Measurements from ENCODE around the gene FA2H. TPM values are rescaled to one million over a fixed set of nuclear protein-coding genes. Genes with fewer than 3 reads are reported as not detected.

The FA2H gene
- polyA plus RNA-seq, 2 of the 4 experiments (the other 2 are of a cell fraction) = 5.6 to 7.1 TPM

DNA sequence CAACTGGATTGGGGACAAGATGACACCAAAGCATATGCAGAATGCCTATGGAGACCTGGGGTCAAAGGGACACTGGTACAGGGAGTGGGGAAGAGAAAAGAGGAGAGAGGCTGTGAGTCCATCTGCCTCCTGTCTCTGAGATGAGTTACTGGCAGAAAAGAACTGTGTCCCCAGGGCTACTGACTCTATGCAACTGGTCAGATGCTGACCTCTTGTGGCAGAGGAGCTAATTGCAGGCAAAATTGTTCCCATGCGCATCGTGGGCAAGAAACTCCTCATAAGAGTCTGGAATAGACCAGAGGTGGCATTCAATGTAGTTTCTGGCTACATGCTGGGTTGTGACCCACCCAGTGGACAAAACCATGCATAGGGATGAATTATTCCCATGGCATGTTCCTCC, 47.9 kb downstream of the FA2H start:
- Histone ChIP-seq H3K4me2 (no peak overlapping the region), H3K27ac (no peak overlapping the region), H3K4me3 (no peak overlapping the region), H3K4me1 (peaks cover 16% of the 10 kb centered on the region), H3K9me3 (peaks cover 10% of the 10 kb centered on the region)
- DNase-seq (ENCODE audit: low read depth in 1 of 2, low spot score in 1 of 2) (peak in 1 of 2 experiments; percentile 72), ATAC-seq (peak in 1 of 2 experiments; percentile 65; a peak in 3 of 6 replicates), FAIRE-seq (no peak)
- CTCF ChIA-PET = interaction anchor here (1.1 to 6.4 kb wide), 11 partner anchors 9 to 135 kb away, joined by 3 to 68 read pairs (median 5); no protein-coding TSS in a partner anchor
- POLR2A ChIA-PET = no interaction called here
- 83% methylated on average over 2 of the region's 2 CpGs for WGBS (ENCODE audit: missing lambda C conversion rate)
- TF ChIP-seq, protein P1, sequence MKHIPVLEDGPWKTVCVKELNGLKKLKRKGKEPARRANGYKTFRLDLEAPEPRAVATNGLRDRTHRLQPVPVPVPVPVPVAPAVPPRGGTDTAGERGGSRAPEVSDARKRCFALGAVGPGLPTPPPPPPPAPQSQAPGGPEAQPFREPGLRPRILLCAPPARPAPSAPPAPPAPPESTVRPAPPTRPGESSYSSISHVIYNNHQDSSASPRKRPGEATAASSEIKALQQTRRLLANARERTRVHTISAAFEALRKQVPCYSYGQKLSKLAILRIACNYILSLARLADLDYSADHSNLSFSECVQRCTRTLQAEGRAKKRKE (CRISPR knock-in tag; IDR thresholded peaks at IDR 0.05; ENCODE audit: low read depth) = no peak
- TF ChIP-seq, protein P2, sequence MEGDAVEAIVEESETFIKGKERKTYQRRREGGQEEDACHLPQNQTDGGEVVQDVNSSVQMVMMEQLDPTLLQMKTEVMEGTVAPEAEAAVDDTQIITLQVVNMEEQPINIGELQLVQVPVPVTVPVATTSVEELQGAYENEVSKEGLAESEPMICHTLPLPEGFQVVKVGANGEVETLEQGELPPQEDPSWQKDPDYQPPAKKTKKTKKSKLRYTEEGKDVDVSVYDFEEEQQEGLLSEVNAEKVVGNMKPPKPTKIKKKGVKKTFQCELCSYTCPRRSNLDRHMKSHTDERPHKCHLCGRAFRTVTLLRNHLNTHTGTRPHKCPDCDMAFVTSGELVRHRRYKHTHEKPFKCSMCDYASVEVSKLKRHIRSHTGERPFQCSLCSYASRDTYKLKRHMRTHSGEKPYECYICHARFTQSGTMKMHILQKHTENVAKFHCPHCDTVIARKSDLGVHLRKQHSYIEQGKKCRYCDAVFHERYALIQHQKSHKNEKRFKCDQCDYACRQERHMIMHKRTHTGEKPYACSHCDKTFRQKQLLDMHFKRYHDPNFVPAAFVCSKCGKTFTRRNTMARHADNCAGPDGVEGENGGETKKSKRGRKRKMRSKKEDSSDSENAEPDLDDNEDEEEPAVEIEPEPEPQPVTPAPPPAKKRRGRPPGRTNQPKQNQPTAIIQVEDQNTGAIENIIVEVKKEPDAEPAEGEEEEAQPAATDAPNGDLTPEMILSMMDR (IDR thresholded peaks at IDR 0.05) = peak; percentile 45
- TF ChIP-seq JUNB (IDR thresholded peaks at IDR 0.05) (no peak), RAD21 (conservative IDR thresholded peaks at IDR 0.05 in 1 of 2, IDR thresholded peaks at IDR 0.05 in 1 of 2) (peak in 1 of 2 experiments; percentile 53; a peak in 2 of 5 replicates), NPAS2 (CRISPR knock-in tag; IDR thresholded peaks at IDR 0.05; ENCODE audit: borderline replicate concordance) (no peak), CEBPB (IDR thresholded peaks at IDR 0.05) (no peak), PHF8 (IDR thresholded peaks at IDR 0.05; ENCODE audit: borderline replicate concordance, low read depth) (no peak), JUN (IDR thresholded peaks at IDR 0.05) (no peak)
- TF ChIP-seq, protein P3, sequence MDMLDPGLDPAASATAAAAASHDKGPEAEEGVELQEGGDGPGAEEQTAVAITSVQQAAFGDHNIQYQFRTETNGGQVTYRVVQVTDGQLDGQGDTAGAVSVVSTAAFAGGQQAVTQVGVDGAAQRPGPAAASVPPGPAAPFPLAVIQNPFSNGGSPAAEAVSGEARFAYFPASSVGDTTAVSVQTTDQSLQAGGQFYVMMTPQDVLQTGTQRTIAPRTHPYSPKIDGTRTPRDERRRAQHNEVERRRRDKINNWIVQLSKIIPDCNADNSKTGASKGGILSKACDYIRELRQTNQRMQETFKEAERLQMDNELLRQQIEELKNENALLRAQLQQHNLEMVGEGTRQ (IDR thresholded peaks at IDR 0.05) = no peak
- TF ChIP-seq, protein P4, sequence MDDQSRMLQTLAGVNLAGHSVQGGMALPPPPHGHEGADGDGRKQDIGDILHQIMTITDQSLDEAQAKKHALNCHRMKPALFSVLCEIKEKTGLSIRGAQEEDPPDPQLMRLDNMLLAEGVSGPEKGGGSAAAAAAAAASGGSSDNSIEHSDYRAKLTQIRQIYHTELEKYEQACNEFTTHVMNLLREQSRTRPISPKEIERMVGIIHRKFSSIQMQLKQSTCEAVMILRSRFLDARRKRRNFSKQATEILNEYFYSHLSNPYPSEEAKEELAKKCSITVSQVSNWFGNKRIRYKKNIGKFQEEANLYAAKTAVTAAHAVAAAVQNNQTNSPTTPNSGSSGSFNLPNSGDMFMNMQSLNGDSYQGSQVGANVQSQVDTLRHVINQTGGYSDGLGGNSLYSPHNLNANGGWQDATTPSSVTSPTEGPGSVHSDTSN (IDR thresholded peaks at IDR 0.05) = no peak

DNA sequence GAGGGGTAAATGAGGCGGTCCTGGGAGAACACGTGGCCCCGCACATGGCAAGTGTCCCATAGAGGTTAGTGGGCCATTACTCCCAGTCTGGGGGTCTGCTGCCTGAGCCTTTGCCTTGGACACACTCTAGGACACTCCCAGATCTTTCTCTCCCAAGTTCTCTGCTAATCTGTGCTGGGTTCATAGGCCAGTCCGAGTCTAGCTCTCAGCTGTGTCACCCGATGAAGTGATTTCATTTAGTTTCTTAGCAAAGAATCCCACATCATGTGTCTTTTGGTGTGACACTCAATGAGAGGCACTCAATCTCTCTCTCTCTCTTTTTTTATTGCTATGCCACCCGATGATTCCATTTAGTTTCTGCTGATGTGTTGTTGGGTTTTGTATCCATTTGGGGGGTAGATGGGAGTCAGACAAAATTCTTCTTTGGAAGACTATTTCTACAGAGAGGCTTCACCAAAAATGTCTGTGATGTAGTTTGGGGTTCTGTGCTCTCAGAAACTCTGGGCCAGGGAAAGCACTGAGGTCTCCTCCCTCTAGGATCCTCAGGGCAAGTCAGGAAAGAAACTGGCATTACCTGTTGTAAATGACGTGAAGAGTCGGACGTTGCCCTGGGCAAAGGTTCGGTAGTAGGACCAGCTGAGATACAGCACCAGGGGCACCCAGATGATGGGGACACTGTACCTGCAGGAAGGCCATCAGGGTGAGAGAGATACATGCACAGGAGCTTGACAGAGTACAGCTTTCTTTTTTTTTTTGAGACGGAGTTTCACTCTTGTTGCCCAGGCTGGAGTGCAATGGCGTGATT, 48.8 kb downstream of the FA2H start:
- ChIA-PET CTCF (interaction anchor here (0.6 to 6.4 kb wide), 17 partner anchors 8 to 139 kb away, joined by 3 to 68 read pairs (median 4); partner anchors contain the start of gene FA2H), POLR2A (no interaction called here)
- DNase-seq (ENCODE audit: low read depth in 1 of 2, low spot score in 1 of 2) = no peak
- no peak overlapping the region for H3K27ac ChIP-seq
- H3K4me1 ChIP-seq = peaks cover 15% of the 10 kb centered on the region
- WGBS (ENCODE audit: missing lambda C conversion rate) = 96% methylated on average over 12 of the region's 12 CpGs
- H3K4me2 ChIP-seq = no peak overlapping the region
- H3K9me3 ChIP-seq = peaks cover 10% of the 10 kb centered on the region
- no peak for ATAC-seq
- FAIRE-seq = no peak
- TF ChIP-seq MAFK (IDR thresholded peaks at IDR 0.05; ENCODE audit: partially characterized antibody) = no peak
- no peak for TF ChIP-seq ZSCAN20 (CRISPR knock-in tag; IDR thresholded peaks at IDR 0.05)
- no peak for TF ChIP-seq EP300 (IDR thresholded peaks at IDR 0.05)
- TF ChIP-seq CBX8 (IDR thresholded peaks at IDR 0.05) = no peak
- TF ChIP-seq ESRRA (IDR thresholded peaks at IDR 0.05; ENCODE audit: borderline replicate concordance, low read length) = no peak
- TF ChIP-seq ZFP36 (IDR thresholded peaks at IDR 0.05; ENCODE audit: borderline replicate concordance, partially characterized antibody) = no peak
- TF ChIP-seq, protein P5, sequence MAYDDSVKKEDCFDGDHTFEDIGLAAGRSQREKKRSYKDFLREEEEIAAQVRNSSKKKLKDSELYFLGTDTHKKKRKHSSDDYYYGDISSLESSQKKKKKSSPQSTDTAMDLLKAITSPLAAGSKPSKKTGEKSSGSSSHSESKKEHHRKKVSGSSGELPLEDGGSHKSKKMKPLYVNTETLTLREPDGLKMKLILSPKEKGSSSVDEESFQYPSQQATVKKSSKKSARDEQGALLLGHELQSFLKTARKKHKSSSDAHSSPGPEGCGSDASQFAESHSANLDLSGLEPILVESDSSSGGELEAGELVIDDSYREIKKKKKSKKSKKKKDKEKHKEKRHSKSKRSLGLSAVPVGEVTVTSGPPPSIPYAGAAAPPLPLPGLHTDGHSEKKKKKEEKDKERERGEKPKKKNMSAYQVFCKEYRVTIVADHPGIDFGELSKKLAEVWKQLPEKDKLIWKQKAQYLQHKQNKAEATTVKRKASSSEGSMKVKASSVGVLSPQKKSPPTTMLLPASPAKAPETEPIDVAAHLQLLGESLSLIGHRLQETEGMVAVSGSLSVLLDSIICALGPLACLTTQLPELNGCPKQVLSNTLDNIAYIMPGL (CRISPR knock-in tag; IDR thresholded peaks at IDR 0.05; ENCODE audit: borderline replicate concordance) = no peak
- TF ChIP-seq, protein P4 (IDR thresholded peaks at IDR 0.05) = no peak
- TF ChIP-seq, protein P6, sequence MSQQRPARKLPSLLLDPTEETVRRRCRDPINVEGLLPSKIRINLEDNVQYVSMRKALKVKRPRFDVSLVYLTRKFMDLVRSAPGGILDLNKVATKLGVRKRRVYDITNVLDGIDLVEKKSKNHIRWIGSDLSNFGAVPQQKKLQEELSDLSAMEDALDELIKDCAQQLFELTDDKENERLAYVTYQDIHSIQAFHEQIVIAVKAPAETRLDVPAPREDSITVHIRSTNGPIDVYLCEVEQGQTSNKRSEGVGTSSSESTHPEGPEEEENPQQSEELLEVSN (IDR thresholded peaks at IDR 0.05; ENCODE audit: borderline replicate concordance, low read depth) = no peak
- TF ChIP-seq CEBPB (IDR thresholded peaks at IDR 0.05) = no peak
- TF ChIP-seq HDAC2 (IDR thresholded peaks at IDR 0.05) = no peak
- no peak for TF ChIP-seq JUNB (IDR thresholded peaks at IDR 0.05)
- no peak for TF ChIP-seq ZC3H11A (IDR thresholded peaks at IDR 0.05)
- no peak for TF ChIP-seq TP53 (CRISPR knock-in tag; IDR thresholded peaks at IDR 0.05)
- no peak for TF ChIP-seq RCOR1 (IDR thresholded peaks at IDR 0.05; ENCODE audit: low read depth, low read length)
- no peak overlapping the region for H3K4me3 ChIP-seq
